GM18511 (cell line): ENCODE data around the gene DNAH3.
"Not testable (repeated sequence)": the region's sequence is repeated elsewhere in the genome, so short reads cannot be mapped to it uniquely, and the experiment has no call there.

ENCODE experiments used
- ATAC-seq: cut with Tn5 transposase; IDR thresholded peaks from one replicate; pipeline ENCODE4 v1.9.1; 2021; ENCODE audit warnings: mild to moderate bottlenecking, moderate library complexity; ENCODE audit not compliant: unreplicated experiment

The DNAH3 gene

GRCh38 chr16:21167929-21168602, 17.4 kb upstream of the DNAH3 start:
- ATAC-seq = no peak

DNA sequence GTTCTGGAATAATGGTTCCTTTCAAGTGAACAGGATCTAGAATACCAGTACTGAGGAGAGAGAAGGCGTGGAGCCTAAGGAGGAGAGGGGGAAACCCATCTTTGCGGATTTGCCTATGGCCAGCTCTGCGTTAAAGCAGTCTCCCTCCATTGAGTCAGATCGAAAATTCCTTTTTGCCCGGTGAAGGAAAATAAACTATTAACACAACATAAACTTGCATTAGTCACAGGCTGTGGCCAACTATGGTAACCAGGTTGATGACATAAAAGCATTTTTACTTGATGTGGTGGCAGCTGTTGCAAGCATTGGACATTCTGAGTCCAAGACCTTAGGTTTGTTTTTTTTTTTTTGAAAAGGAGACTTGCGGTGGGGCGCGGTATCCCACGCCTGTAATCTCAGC, 16.7 kb upstream of the DNAH3 start:
- no peak for ATAC-seq

GRCh38 chr16:21166561-21166961, 15.9 kb upstream of the DNAH3 start:
- no peak for ATAC-seq

DNA sequence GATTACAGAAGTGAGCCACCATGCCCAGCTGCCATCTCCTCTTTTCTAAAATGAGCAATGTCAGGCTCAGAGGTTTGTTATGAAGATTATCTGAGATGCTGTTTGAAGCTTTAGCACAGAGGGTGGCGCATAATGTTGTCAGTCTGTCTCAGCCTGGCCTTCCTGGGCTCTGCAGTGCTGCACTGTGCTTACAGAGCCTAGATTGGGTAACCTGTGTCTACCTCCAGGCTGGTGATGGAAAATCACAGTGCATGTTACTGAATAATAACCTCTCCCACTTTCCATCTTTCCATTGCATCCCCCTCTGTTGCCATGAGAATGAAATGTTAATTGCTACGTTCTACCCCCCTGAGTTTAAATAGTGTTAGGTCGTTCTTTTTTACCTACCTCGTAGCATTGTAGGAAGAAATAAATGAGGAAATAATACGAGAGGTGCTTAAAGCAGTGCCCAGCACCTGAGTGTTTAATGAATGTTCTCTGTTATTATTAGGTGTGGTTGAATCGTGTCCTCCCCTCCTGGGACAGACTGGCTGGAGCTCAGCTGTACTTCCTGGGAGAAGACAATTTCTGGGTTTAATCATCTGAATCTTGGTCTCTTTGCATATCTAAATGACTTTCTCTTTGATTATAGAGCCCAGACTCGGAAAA, 14.0 kb upstream of the DNAH3 start:
- no peak for ATAC-seq

DNA sequence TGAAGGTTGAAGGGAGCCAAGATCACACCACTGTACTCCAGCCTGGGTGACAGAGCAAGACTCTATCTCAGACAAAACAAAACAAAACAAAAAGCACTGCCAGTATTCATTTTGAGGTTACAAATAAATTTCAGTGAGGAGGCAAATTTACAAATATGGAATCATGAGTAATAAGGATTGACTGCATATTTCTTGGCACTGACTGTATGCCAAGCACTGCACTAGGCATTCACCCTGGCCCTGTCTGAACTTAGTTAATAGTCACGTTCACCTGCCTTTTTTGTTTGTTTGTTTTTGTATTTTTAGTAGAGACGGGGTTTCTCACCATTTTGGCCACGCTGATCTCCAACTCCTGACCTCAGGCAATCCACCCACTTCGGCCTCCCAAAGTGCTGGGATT, 12.9 kb upstream of the DNAH3 start:
- no peak for ATAC-seq

- ATAC-seq = no peak
These were observed 12.1 kb upstream of the DNAH3 start for GRCh38 chr16:21162661-21163151.

DNA sequence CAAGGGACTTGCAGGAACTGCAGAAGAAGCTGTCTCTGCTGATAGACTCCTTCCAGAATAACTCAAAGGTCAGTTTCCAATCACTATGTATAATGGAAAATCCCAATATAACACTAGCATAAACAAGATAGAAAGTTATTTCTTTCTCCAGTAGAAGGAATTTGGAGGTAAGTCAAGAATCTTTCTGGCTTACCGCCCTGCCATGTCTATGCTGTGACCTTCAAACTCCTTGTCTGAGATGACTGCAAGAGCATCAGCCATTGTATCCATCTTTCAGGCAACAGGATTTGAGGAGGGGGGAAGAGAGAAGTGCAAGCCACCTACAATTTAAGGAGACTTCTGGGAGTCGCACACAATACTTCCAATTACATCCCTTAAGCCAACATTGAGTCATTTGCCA, 10.6 kb upstream of the DNAH3 start:
- no peak for ATAC-seq

GRCh38 chr16:21160276-21160675, 9.6 kb upstream of the DNAH3 start:
- no peak for ATAC-seq

- no peak for ATAC-seq
These were observed 8.8 kb upstream of the DNAH3 start for GRCh38 chr16:21159281-21159951.

DNA sequence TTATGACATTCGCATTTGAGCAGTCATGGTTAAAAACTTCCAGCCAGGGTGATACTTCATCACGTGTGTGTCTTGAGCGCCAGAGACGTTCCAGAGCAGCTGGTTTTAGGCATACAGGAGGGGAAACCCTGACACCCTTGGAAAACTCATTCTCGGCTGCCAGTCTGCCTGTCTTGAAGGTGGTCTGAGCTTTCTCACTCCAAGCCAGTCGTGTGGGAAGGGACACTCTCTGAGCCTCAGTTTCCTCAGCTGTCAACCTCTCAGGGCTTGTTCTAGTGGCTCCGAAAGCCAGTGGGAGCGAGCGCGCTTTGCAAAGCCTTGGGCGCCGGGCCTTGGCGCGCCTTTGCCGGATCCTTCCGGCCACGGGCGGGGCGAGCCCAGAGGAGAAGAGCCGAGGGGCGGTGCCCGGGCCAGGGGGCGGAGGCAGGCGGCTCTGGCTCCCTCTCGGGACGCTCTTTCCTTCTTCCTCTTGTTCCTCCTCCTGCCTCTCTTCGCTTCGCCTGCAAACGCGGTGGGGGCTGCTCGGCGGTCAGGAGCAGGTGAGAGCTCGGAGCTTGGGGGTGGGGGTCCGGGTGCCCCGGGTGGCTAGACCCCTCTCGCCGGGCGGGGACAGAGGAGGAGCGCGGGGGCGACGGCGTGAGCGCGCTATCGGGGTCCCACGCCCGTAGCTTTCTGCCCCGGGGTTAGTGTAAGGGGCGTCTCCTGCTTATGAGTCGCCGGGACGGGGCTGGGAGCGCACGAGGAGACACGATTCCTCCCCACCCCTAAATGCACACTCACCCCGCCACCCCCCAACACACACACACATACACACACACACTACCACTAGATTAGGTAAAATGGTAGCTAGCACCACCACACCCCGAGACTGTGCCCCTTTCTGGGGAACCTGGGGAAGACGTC, 7.8 kb upstream of the DNAH3 start, which contains the start of gene LDAF1:
Gene LDAF1, plus strand, starts transcription at position 467 of the 903 bp plus-strand sequence. CDS start 2,509 bp downstream, outside the sequence.
- ATAC-seq = peak; percentile 82

GRCh38 chr16:21157632-21158031, 7.0 kb upstream of the DNAH3 start:
- ATAC-seq = no peak

- ATAC-seq = no peak
These were observed 6.3 kb upstream of the DNAH3 start for GRCh38 chr16:21156767-21157467.

DNA sequence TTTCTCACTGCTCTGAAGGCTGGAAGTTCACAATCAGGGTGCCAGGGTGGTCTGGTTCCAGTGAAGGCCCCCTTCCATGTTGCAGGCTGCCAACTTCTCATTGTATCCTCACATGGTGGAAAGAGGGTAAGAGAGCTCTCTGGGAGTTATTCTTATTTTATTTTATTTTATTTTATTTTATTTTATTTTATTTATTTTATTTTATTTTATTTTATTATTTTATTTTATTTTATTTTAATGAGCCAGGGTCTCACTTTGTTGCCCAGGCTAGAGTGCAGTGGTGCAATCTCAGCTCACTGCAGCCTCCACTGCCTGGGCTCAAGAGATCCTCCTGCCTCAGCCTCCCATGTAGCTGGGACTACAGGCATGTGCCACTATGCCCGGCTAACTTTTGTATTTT, 5.4 kb upstream of the DNAH3 start:
- ATAC-seq = not testable (repeated sequence)

DNA sequence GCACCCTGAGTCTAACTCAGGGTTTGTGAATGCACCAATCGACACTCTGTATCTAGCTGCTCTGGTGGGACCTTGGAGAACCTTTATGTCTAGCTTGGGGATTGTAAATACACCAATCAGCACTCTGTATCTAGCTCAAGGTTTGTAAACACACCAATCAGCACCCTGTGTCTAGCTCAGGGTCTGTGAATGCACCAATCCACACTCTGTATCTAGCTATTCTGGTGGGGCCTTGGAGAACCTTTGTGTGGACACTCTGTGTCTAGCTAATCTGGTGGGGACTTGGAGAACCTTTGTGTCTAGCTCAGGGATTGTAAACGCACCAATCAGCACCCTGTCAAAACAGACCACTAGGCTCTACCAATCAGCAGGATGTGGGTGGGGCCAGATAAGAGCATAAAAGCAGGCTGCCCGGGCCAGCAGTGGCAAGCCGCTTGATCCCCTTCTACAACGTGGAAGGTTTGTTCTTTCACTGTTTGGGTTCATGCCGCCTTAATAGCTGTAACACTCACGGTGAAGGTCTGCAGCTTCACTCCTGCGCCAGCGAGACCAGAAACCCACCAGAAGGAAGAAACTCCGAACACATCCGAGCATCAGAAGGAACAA, 2.6 kb upstream of the DNAH3 start:
- not testable (repeated sequence) for ATAC-seq

- not testable (repeated sequence) for ATAC-seq
These were observed 1.7 kb upstream of the DNAH3 start for GRCh38 chr16:21152160-21153030.

- no peak for ATAC-seq
These were observed 4.9 kb downstream of the DNAH3 start for GRCh38 chr16:21145738-21146137.

- no peak for ATAC-seq
These were observed 16.6 kb downstream of the DNAH3 start for GRCh38 chr16:21134053-21134452.

- no peak for ATAC-seq
These were observed 19.8 kb downstream of the DNAH3 start for GRCh38 chr16:21130811-21131210.

DNA sequence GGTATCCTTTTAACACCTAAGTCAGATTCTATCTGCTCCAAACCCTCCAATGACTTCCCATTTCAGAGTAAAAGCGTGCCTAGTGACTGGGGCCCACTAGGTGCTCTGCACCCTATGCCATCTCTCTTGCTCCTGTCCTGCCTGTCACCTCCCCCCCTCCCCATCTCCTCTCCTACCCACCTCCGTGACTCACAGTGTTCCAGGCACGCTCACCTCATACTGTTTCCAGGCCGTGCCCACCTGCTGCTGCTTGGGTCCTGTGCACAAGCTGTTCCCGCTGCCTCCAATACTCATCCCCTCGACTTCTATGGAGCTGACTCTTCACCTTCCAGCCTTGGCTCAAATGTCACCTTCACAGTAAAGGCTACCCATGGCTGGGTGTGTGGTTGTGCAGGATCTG, 21.7 kb downstream of the DNAH3 start:
- ATAC-seq = no peak
